Measurements from ENCODE around the gene BACE2.

BACE2 gene

GRCh38 chr21:41167348-41168342 is at the start of gene BACE2:
Gene BACE2, plus strand, starts transcription at chr21:41168160. Its CDS starts 104 bp downstream, at chr21:41168264.
- peak; percentile 31 to 68 for DNase-seq

GRCh38 chr21:41119901-41120300 is 48.1 kb upstream of the BACE2 start:
- DNase-seq: no peak

GRCh38 chr21:41120997-41121396 is 47.0 kb upstream of the BACE2 start:
- DNase-seq: no peak

- peak; percentile 47 to 76 for DNase-seq
Measured at GRCh38 chr21:41121785-41122415, 46.1 kb upstream of the BACE2 start.

- no peak for DNase-seq
Measured at GRCh38 chr21:41124641-41125201, 43.2 kb upstream of the BACE2 start.

- no peak for DNase-seq
Measured at GRCh38 chr21:41128981-41129380, 39.0 kb upstream of the BACE2 start.

- no peak for DNase-seq
Measured at GRCh38 chr21:41130883-41131282, 37.1 kb upstream of the BACE2 start.

- DNase-seq: no peak
Measured at GRCh38 chr21:41133874-41134522, 34.0 kb upstream of the BACE2 start.

- DNase-seq: no peak
Measured at GRCh38 chr21:41135746-41136145, 32.2 kb upstream of the BACE2 start.

- DNase-seq: no peak
Measured at GRCh38 chr21:41136286-41136685, 31.7 kb upstream of the BACE2 start.

- DNase-seq: no peak
Measured at GRCh38 chr21:41137401-41137800, 30.6 kb upstream of the BACE2 start.

GRCh38 chr21:41137889-41138288 is 30.1 kb upstream of the BACE2 start:
- no peak for DNase-seq

- no peak for DNase-seq
Measured at GRCh38 chr21:41138711-41139110, 29.2 kb upstream of the BACE2 start.

GRCh38 chr21:41139275-41139674 is 28.7 kb upstream of the BACE2 start:
- no peak for DNase-seq

GRCh38 chr21:41139951-41140350 is 28.0 kb upstream of the BACE2 start:
- no peak for DNase-seq

GRCh38 chr21:41141031-41141457 is 26.9 kb upstream of the BACE2 start:
- DNase-seq: no peak

- no peak for DNase-seq
Measured at GRCh38 chr21:41142051-41142795, 25.7 kb upstream of the BACE2 start.

GRCh38 chr21:41143596-41144325 is 24.2 kb upstream of the BACE2 start:
- DNase-seq: no peak

- no peak for DNase-seq
Measured at GRCh38 chr21:41147096-41147978, 20.6 kb upstream of the BACE2 start.

GRCh38 chr21:41147979-41148355 is 20.0 kb upstream of the BACE2 start:
- DNase-seq: no peak

- no peak for DNase-seq
Measured at GRCh38 chr21:41148798-41149197, 19.2 kb upstream of the BACE2 start.

Data from stimulated activated CD4-positive, alpha-beta T cell treated with anti-CD3 and anti-CD28 coated beads, Interleukin-2, amount 100 ng/mL, for 24 hours (primary cell).